Keratinocyte (primary cell): ENCODE data around the gene ALDH3B2. TPM values are rescaled to one million over a fixed set of nuclear protein-coding genes. Genes with fewer than 3 reads are reported as not detected.

ENCODE experiments used
- DNase-seq: peaks from one replicate; pipeline ENCODE4 v3.0.0-alpha.2; 2011; ENCODE audit warnings: low read depth, missing footprints, low spot score
- FAIRE-seq: peaks from 2 replicates; lab custom pipeline; 2011; peaks lifted over from hg19 to GRCh38; lab: Jason Lieb, UNC
- H2AFZ ChIP-seq: 2 replicates; pipeline ENCODE4 v1.6.0; 2012; ENCODE audit warnings: low read length, control low read depth, inconsistent platforms; ENCODE audit not compliant: control insufficient read depth
- H3K27ac ChIP-seq: 2 replicates; pipeline ENCODE4 v1.5.1; 2011; ENCODE audit warnings: low read length; ENCODE audit not compliant: control insufficient read depth, insufficient read depth
- H3K27me3 ChIP-seq: 3 replicates; pipeline ENCODE4 v1.6.0; 2011; ENCODE audit warnings: low read length; ENCODE audit not compliant: control insufficient read depth, insufficient read depth; ENCODE audit errors: extremely low read depth
- H3K36me3 ChIP-seq, 2 experiments: 2 replicates in 1 of 2; 3 replicates in 1 of 2; pipeline ENCODE4 v1.5.1; 2011; ENCODE audit warnings: low read length in 2 of 2, mild to moderate bottlenecking in 1 of 2; ENCODE audit not compliant: control insufficient read depth in 2 of 2, insufficient read depth in 2 of 2; ENCODE audit errors: extremely low read depth in 1 of 2
- H3K4me1 ChIP-seq: 3 replicates; pipeline ENCODE4 v1.5.1; 2011; ENCODE audit warnings: low read length; ENCODE audit not compliant: control insufficient read depth, insufficient read depth; ENCODE audit errors: extremely low read depth
- H3K4me2 ChIP-seq: 3 replicates; pipeline ENCODE4 v1.6.0; 2011; ENCODE audit warnings: low read depth, low read length; ENCODE audit not compliant: control insufficient read depth, insufficient read depth; ENCODE audit errors: extremely low read depth
- H3K4me3 ChIP-seq, 3 experiments: fragments of 200-600 bp in 1 of 3; sonication (generic) in 1 of 3; 2 replicates in 2 of 3; 3 replicates in 1 of 3; pipeline ENCODE4 v1.5.1; 2011 to 2016; ENCODE audit warnings: low read length in 3 of 3, mild to moderate bottlenecking in 3 of 3, control low read depth in 2 of 3, inconsistent platforms in 1 of 3, low read depth in 1 of 3, mixed read lengths in 1 of 3, mixed run types in 1 of 3, moderate library complexity in 1 of 3; ENCODE audit not compliant: control insufficient read depth in 2 of 3, insufficient read depth in 2 of 3; ENCODE audit errors: extremely low read depth in 1 of 3
- H3K79me2 ChIP-seq: 2 replicates; pipeline ENCODE4 v1.6.0; 2012; ENCODE audit warnings: low read length; ENCODE audit not compliant: control insufficient read depth, insufficient read depth
- H3K9ac ChIP-seq: 3 replicates; pipeline ENCODE4 v1.6.0; 2011; ENCODE audit warnings: low read length; ENCODE audit not compliant: control insufficient read depth, insufficient read depth; ENCODE audit errors: extremely low read depth
- H3K9me1 ChIP-seq: 3 replicates; pipeline ENCODE4 v1.6.0; 2011; ENCODE audit warnings: low read length; ENCODE audit not compliant: control insufficient read depth, insufficient read depth; ENCODE audit errors: extremely low read depth
- H3K9me3 ChIP-seq: 2 replicates; pipeline ENCODE4 v1.5.1; 2012; ENCODE audit warnings: low read depth, low read length; ENCODE audit not compliant: control insufficient read depth
- H4K20me1 ChIP-seq: 3 replicates; pipeline ENCODE4 v1.6.0; 2011; ENCODE audit warnings: low read length; ENCODE audit not compliant: control insufficient read depth, insufficient read depth; ENCODE audit errors: extremely low read depth
- EZH2 ChIP-seq: IDR thresholded peaks from one replicate; pipeline ENCODE4 v1.6.1; 2012; ENCODE audit warnings: inconsistent platforms, mild to moderate bottlenecking, low read length, moderate library complexity
- dilution Hi-C: fragments of 300-500 bp; cut with MboI; formaldehyde crosslinking; loops from one replicate; pipeline ENCODE4 v1.7.0; 2020; ENCODE audit warnings: low sequenced_read_pairs; ENCODE audit not compliant: extremely low pct_ligation_motif_present
- polyA plus RNA-seq, 5 experiments: library from polyadenylated mRNA; depleted of rRNA in 3 of 5; stranded (reverse) in 3 of 5; stranded (forward) in 1 of 5; unstranded in 1 of 5; fragments of >200 nt; gene quantifications; 1 replicate in 1 of 5; 2 replicates in 3 of 5; 3 replicates in 1 of 5; pipeline versions ENCODE4 v1.2.1 to v1.2.3, GENCODE V29; 2011 to 2012; ENCODE audit warnings: missing spikeins in 2 of 5, low read depth in 1 of 5, low replicate concordance in 1 of 5
- TF ChIP-seq, protein P1 (sequence below), 3 experiments: IDR thresholded peaks in 1 of 3; conservative IDR thresholded peaks in 1 of 3; optimal IDR thresholded peaks in 1 of 3; 2 replicates in 2 of 3; 3 replicates in 1 of 3; pipeline versions ENCODE3 to v1.5.1; 2011; ENCODE audit warnings: low read length in 3 of 3, mild to moderate bottlenecking in 3 of 3, moderate library complexity in 2 of 3, control low read depth in 1 of 3, inconsistent platforms in 1 of 3; ENCODE audit not compliant: insufficient read depth in 2 of 3; ENCODE audit errors: extremely low read depth in 1 of 3

Gene ALDH3B2
- polyA plus RNA-seq, 1 donor (not counting 4 experiments of a cell fraction or from before 2014, with no cell fraction given): 0.67 TPM

DNA sequence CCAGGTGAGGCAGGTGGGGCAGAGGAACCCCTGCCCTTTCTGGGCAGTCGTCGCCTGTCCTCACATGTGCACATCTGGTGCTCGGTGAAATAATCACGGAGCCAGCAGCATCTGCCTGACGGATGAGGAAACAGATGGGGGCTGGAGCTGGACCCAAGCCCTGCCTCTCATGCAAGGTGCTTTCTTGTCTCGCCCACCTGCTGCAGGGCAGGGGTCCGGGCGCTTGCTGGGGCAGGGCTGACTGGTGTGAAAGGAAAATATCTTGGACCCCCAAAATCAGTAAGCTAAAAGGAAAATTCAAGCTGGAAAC, 3.3 kb downstream of the ALDH3B2 start:
- Histone ChIP-seq H3K4me3 (no peak overlapping the region), H2AFZ (no peak overlapping the region), H3K4me1 (peaks cover 16% of the 10 kb centered on the region), H3K27ac (no peak overlapping the region), H3K9me3 (no peaks in the 10 kb centered on the region), H3K36me3 (no peaks in the 10 kb centered on the region), H3K9me1 (no peaks in the 10 kb centered on the region), H3K79me2 (no peaks in the 10 kb centered on the region), H3K27me3 (no peaks in the 10 kb centered on the region), H3K4me2 (no peak overlapping the region), H4K20me1 (no peaks in the 10 kb centered on the region), H3K9ac (no peak overlapping the region)
- dilution Hi-C loops: no loop called here
- TF ChIP-seq, protein P1, sequence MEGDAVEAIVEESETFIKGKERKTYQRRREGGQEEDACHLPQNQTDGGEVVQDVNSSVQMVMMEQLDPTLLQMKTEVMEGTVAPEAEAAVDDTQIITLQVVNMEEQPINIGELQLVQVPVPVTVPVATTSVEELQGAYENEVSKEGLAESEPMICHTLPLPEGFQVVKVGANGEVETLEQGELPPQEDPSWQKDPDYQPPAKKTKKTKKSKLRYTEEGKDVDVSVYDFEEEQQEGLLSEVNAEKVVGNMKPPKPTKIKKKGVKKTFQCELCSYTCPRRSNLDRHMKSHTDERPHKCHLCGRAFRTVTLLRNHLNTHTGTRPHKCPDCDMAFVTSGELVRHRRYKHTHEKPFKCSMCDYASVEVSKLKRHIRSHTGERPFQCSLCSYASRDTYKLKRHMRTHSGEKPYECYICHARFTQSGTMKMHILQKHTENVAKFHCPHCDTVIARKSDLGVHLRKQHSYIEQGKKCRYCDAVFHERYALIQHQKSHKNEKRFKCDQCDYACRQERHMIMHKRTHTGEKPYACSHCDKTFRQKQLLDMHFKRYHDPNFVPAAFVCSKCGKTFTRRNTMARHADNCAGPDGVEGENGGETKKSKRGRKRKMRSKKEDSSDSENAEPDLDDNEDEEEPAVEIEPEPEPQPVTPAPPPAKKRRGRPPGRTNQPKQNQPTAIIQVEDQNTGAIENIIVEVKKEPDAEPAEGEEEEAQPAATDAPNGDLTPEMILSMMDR (optimal IDR thresholded peaks at IDR 0.05 in 1 of 3, IDR thresholded peaks at IDR 0.05 in 1 of 3, conservative IDR thresholded peaks at IDR 0.05 in 1 of 3; ENCODE audit: extremely low read depth in 1 of 3, insufficient read depth in 2 of 3, low read length in 3 of 3): no peak
- TF ChIP-seq EZH2: no peak
- FAIRE-seq (no peak), DNase-seq (no peak)

DNA sequence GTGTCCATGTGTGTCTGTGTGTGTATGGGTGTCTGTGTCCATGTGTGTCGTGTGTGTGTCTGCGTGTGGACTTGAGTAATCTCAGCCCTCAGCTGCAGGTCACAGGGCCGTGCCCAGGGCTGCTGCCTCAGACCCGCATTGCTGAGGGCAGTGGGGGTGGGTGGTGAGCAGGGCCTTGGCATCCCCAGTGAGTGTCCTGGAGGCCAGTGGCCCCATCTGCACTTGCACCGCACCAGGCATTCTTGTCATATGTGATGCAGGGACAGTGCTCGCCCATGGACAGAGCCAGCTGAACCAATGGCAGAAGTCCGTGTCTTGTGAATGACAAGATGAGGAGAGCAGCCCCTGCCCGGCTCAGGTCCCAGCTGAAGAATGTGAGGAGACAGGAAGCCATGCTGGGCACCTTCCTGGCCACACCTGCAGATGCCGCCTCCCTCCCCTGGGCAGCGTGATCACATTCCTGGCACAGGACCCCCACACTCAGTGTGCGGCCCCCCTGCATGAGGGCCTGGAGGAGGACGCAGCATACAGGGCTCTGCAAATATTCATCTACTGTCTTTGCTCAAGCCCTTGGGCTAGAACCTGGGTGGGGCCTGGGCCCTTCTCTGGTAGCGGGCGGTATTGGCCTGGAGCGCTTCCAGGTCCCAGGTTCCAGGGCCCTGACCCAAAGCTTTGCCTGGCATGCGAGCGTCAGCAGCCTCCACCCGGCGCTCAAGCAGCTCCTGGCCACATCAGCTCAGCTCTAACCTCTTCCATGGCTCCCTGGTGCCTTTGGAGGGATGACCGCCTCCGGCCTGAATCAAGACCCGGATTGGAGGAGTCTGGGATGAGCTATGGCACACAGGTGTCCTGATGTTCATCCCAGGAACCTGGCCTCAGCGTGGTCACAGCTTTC, 3.9 kb downstream of the ALDH3B2 start:
- H3K36me3 ChIP-seq: no peaks in the 10 kb centered on the region
- dilution Hi-C loops: no loop called here
- H4K20me1 ChIP-seq: no peaks in the 10 kb centered on the region
- H3K4me1 ChIP-seq: peaks cover 16% of the 10 kb centered on the region
- no peak overlapping the region for H3K4me2 ChIP-seq
- DNase-seq (no peak), FAIRE-seq (no peak)
- H3K27ac ChIP-seq: no peak overlapping the region
- no peaks in the 10 kb centered on the region for H3K9me1 ChIP-seq
- H3K9ac ChIP-seq: no peak overlapping the region
- no peaks in the 10 kb centered on the region for H3K27me3 ChIP-seq
- TF ChIP-seq EZH2: no peak
- TF ChIP-seq, protein P1 (optimal IDR thresholded peaks at IDR 0.05 in 1 of 3, IDR thresholded peaks at IDR 0.05 in 1 of 3, conservative IDR thresholded peaks at IDR 0.05 in 1 of 3; ENCODE audit: extremely low read depth in 1 of 3, insufficient read depth in 2 of 3, low read length in 3 of 3): no peak
- H3K79me2 ChIP-seq: no peaks in the 10 kb centered on the region
- H2AFZ ChIP-seq: no peak overlapping the region
- H3K4me3 ChIP-seq: no peak overlapping the region
- H3K9me3 ChIP-seq: no peaks in the 10 kb centered on the region
